ENCODE results near the gene UBASH3A. TPM values are rescaled to one million over a fixed set of nuclear protein-coding genes. Genes with fewer than 3 reads are reported as not detected.

Gene UBASH3A
- polyA plus RNA-seq, 1 donor (not counting 4 experiments of a cell fraction or from before 2014, with no cell fraction given): not detected

- no peaks in the 10 kb centered on the region for H3K4me1 ChIP-seq (ENCODE audit: control insufficient read depth, extremely low read depth, insufficient read depth, low read length)
- DNase-seq (ENCODE audit: low read depth, low spot score) (no peak), FAIRE-seq (no peak)
- no peaks in the 10 kb centered on the region for H3K79me2 ChIP-seq (ENCODE audit: control insufficient read depth, insufficient read depth, low read length)
- dilution Hi-C loops (cut with MboI; ENCODE audit: extremely low pct_ligation_motif_present, low sequenced_read_pairs): no loop called here
- no peak overlapping the region for H3K4me3 ChIP-seq (ENCODE audit: control insufficient read depth in 2 of 3, extremely low read depth in 1 of 3, insufficient read depth in 2 of 3, low read depth in 1 of 3, low read length in 3 of 3)
- TF ChIP-seq CTCF (optimal IDR thresholded peaks at IDR 0.05 in 1 of 3, IDR thresholded peaks at IDR 0.05 in 1 of 3, conservative IDR thresholded peaks at IDR 0.05 in 1 of 3; ENCODE audit: extremely low read depth in 1 of 3, insufficient read depth in 2 of 3, low read length in 3 of 3): no peak
- H3K27me3 ChIP-seq (ENCODE audit: control insufficient read depth, extremely low read depth, insufficient read depth, low read length): peaks cover 10% of the 10 kb centered on the region
- H3K9me3 ChIP-seq (ENCODE audit: control insufficient read depth, low read depth, low read length): no peaks in the 10 kb centered on the region
- no peaks in the 10 kb centered on the region for H4K20me1 ChIP-seq (ENCODE audit: control insufficient read depth, extremely low read depth, insufficient read depth, low read length)
- no peak overlapping the region for H2AFZ ChIP-seq (ENCODE audit: control insufficient read depth, low read length)
- H3K27ac ChIP-seq (ENCODE audit: control insufficient read depth, insufficient read depth, low read length): no peak overlapping the region
- no peak overlapping the region for H3K9ac ChIP-seq (ENCODE audit: control insufficient read depth, extremely low read depth, insufficient read depth, low read length)
- no peaks in the 10 kb centered on the region for H3K9me1 ChIP-seq (ENCODE audit: control insufficient read depth, extremely low read depth, insufficient read depth, low read length)
- no peak overlapping the region for H3K4me2 ChIP-seq (ENCODE audit: control insufficient read depth, extremely low read depth, insufficient read depth, low read depth, low read length)
- no peaks in the 10 kb centered on the region for H3K36me3 ChIP-seq (ENCODE audit: control insufficient read depth in 2 of 2, extremely low read depth in 1 of 2, insufficient read depth in 2 of 2, low read length in 2 of 2)
These were observed 9.4 kb downstream of the UBASH3A start for GRCh38 chr21:42413093-42413492.

GRCh38 chr21:42413500-42413899 is 9.8 kb downstream of the UBASH3A start:
- no peaks in the 10 kb centered on the region for H3K9me1 ChIP-seq (ENCODE audit: control insufficient read depth, extremely low read depth, insufficient read depth, low read length)
- H3K4me2 ChIP-seq (ENCODE audit: control insufficient read depth, extremely low read depth, insufficient read depth, low read depth, low read length): no peak overlapping the region
- H4K20me1 ChIP-seq (ENCODE audit: control insufficient read depth, extremely low read depth, insufficient read depth, low read length): no peaks in the 10 kb centered on the region
- no peaks in the 10 kb centered on the region for H3K4me1 ChIP-seq (ENCODE audit: control insufficient read depth, extremely low read depth, insufficient read depth, low read length)
- dilution Hi-C loops (cut with MboI; ENCODE audit: extremely low pct_ligation_motif_present, low sequenced_read_pairs): no loop called here
- H2AFZ ChIP-seq (ENCODE audit: control insufficient read depth, low read length): no peak overlapping the region
- no peaks in the 10 kb centered on the region for H3K79me2 ChIP-seq (ENCODE audit: control insufficient read depth, insufficient read depth, low read length)
- H3K9ac ChIP-seq (ENCODE audit: control insufficient read depth, extremely low read depth, insufficient read depth, low read length): no peak overlapping the region
- H3K9me3 ChIP-seq (ENCODE audit: control insufficient read depth, low read depth, low read length): no peaks in the 10 kb centered on the region
- H3K27ac ChIP-seq (ENCODE audit: control insufficient read depth, insufficient read depth, low read length): no peak overlapping the region
- H3K27me3 ChIP-seq (ENCODE audit: control insufficient read depth, extremely low read depth, insufficient read depth, low read length): peaks cover 10% of the 10 kb centered on the region
- DNase-seq (ENCODE audit: low read depth, low spot score): no peak
- TF ChIP-seq CTCF (optimal IDR thresholded peaks at IDR 0.05 in 1 of 3, IDR thresholded peaks at IDR 0.05 in 1 of 3, conservative IDR thresholded peaks at IDR 0.05 in 1 of 3; ENCODE audit: extremely low read depth in 1 of 3, insufficient read depth in 2 of 3, low read length in 3 of 3) (no peak), EZH2 (IDR thresholded peaks at IDR 0.05; ENCODE audit: low read length) (no peak)
- H3K36me3 ChIP-seq (ENCODE audit: control insufficient read depth in 2 of 2, extremely low read depth in 1 of 2, insufficient read depth in 2 of 2, low read length in 2 of 2): no peaks in the 10 kb centered on the region
- no peak overlapping the region for H3K4me3 ChIP-seq (ENCODE audit: control insufficient read depth in 2 of 3, extremely low read depth in 1 of 3, insufficient read depth in 2 of 3, low read depth in 1 of 3, low read length in 3 of 3)
- FAIRE-seq: no peak
